ENCODE measurements around the gene INO80C.
"Not testable (repeated sequence)": the region's sequence is repeated elsewhere in the genome, so short reads cannot be mapped to it uniquely, and the experiment has no call there.

The INO80C gene

DNA sequence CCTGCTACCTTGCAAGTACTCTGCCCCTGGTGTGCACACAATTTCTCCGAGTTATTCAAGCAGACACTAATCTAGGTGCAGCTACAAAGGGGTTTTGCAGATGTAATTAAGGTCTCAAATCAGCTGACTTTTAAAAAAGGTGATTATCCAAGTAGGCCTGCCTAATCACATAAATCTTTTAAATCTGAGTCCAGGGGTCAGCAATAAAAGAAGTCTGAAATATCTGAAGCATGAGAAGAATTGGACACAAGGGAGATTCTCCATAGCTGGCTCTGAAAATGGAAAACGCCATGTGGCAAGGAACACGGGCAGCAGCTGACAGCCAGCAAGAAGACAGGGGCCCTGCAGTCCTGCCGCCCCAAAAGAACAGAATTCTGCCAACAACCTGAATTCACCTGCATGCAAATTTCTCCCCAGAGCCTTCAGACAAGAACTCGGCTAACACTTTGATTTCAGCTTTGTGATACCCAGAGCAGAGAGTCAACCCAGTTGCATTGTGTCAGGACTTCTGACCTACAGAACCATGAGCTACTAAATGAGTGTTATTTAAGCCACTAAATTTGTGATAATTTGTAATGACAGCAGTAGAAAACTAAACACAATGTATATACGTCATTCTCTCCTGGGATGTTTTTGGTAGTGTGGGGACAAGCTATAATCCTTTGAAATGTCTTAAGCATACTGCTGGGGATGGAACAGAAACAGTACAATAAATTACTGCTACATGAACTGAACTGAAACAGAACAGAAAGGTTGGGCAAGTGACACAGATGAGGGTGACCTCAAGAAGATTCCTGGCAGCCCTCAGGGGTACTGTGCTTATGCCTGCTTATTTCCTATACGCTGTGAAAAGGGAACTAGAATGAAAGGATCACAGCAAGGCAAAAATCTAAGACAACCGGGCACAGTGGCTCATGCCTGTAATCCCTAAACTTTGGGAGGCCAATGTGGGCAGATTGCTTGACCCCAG is 3.2 kb downstream of the INO80C start:
- no peak overlapping the region for H3K4me3 ChIP-seq (ENCODE audit: low read depth, low read length)
- TF ChIP-seq, protein P1, sequence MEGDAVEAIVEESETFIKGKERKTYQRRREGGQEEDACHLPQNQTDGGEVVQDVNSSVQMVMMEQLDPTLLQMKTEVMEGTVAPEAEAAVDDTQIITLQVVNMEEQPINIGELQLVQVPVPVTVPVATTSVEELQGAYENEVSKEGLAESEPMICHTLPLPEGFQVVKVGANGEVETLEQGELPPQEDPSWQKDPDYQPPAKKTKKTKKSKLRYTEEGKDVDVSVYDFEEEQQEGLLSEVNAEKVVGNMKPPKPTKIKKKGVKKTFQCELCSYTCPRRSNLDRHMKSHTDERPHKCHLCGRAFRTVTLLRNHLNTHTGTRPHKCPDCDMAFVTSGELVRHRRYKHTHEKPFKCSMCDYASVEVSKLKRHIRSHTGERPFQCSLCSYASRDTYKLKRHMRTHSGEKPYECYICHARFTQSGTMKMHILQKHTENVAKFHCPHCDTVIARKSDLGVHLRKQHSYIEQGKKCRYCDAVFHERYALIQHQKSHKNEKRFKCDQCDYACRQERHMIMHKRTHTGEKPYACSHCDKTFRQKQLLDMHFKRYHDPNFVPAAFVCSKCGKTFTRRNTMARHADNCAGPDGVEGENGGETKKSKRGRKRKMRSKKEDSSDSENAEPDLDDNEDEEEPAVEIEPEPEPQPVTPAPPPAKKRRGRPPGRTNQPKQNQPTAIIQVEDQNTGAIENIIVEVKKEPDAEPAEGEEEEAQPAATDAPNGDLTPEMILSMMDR (IDR thresholded peaks at IDR 0.05): no peak
- H2AFZ ChIP-seq: no peak overlapping the region
- H3K36me3 ChIP-seq (ENCODE audit: control insufficient read depth, insufficient read depth, low read length): no peaks in the 10 kb centered on the region
- no peaks in the 10 kb centered on the region for H3K27me3 ChIP-seq (ENCODE audit: control insufficient read depth, insufficient read depth, low read length)
- H3K27ac ChIP-seq: no peak overlapping the region
- H3K79me2 ChIP-seq: peaks cover 13% of the 10 kb centered on the region
- no peak overlapping the region for H3K4me2 ChIP-seq (ENCODE audit: low read length)
- H3K9me3 ChIP-seq (ENCODE audit: control insufficient read depth, low read length): no peaks in the 10 kb centered on the region
- H3K4me1 ChIP-seq: peaks cover 7% of the 10 kb centered on the region
- H3K9ac ChIP-seq: no peak overlapping the region

DNA sequence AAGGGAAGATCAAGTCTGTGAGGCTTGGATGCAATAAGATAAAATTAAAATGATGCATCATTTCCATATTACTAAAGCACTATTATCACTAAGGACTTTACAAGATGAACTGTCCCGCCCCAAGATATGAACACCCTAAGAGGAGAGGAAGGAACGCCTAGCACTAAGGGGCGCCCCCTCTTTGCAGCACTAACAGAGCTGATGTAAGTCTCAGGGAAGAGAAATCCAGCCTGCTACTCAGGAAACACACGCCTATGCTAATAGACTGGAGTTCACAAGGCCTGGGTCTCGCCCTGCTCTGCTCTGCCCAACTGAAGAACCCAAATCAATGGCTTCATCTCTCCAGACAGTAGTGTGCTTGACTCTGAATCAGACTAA is 6.1 kb downstream of the INO80C start:
- H3K9ac ChIP-seq: no peak overlapping the region
- H3K9me3 ChIP-seq (ENCODE audit: control insufficient read depth, low read length): no peaks in the 10 kb centered on the region
- no peaks in the 10 kb centered on the region for H3K36me3 ChIP-seq (ENCODE audit: control insufficient read depth, insufficient read depth, low read length)
- H3K27ac ChIP-seq: no peak overlapping the region
- H3K4me2 ChIP-seq (ENCODE audit: low read length): no peak overlapping the region
- H3K27me3 ChIP-seq (ENCODE audit: control insufficient read depth, insufficient read depth, low read length): no peaks in the 10 kb centered on the region
- H3K79me2 ChIP-seq: peaks cover 8% of the 10 kb centered on the region
- no peak overlapping the region for H3K4me3 ChIP-seq (ENCODE audit: low read depth, low read length)
- no peak overlapping the region for H2AFZ ChIP-seq
- peaks cover 4% of the 10 kb centered on the region for H3K4me1 ChIP-seq
- TF ChIP-seq, protein P1 (IDR thresholded peaks at IDR 0.05): no peak

DNA sequence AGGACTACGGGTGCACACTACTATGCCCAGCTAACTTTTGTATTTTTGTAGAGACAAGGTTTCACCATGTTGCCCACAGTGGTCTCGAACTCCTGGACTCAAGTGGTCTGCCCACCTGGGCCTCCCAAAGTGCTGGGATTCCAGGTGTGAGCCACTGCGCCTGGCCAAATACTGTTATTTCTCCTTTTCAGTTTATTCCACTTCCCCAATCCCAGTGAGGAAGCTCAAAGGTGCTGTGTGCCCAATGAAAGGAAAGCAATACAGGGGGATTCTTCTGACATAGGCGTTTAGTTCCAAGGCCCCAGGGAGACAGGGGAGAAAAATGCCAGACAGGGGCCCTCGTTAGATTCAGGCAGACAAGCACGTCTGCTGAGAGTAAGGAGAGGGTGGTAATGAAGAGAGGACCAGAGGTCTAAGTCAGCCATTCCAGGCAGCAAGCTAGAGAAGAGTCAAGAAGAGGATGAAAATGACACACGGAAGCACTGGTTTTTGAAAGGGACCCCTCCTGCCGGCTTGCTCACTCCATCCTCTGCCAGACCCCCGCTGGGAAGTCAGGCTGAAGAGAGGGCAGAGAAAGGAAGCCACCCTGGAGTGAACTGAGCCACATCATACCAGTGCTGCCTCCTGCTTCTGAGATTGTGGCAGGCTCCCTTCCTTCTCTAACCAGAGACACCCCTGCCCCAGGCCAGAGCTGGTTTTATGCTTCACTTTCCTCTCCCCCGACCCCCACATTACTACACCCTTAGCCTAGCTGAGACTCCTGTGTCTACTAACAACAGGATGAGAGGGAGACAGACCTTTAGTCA is 6.7 kb downstream of the INO80C start:
- no peak overlapping the region for H3K9ac ChIP-seq
- H3K4me1 ChIP-seq: no peaks in the 10 kb centered on the region
- H3K36me3 ChIP-seq (ENCODE audit: control insufficient read depth, insufficient read depth, low read length): no peaks in the 10 kb centered on the region
- no peak overlapping the region for H3K4me3 ChIP-seq (ENCODE audit: low read depth, low read length)
- no peaks in the 10 kb centered on the region for H3K27me3 ChIP-seq (ENCODE audit: control insufficient read depth, insufficient read depth, low read length)
- no peaks in the 10 kb centered on the region for H3K9me3 ChIP-seq (ENCODE audit: control insufficient read depth, low read length)
- TF ChIP-seq, protein P1 (IDR thresholded peaks at IDR 0.05): no peak
- no peak overlapping the region for H2AFZ ChIP-seq
- H3K4me2 ChIP-seq (ENCODE audit: low read length): no peak overlapping the region
- H3K79me2 ChIP-seq: peaks cover 2% of the 10 kb centered on the region
- no peak overlapping the region for H3K27ac ChIP-seq

DNA sequence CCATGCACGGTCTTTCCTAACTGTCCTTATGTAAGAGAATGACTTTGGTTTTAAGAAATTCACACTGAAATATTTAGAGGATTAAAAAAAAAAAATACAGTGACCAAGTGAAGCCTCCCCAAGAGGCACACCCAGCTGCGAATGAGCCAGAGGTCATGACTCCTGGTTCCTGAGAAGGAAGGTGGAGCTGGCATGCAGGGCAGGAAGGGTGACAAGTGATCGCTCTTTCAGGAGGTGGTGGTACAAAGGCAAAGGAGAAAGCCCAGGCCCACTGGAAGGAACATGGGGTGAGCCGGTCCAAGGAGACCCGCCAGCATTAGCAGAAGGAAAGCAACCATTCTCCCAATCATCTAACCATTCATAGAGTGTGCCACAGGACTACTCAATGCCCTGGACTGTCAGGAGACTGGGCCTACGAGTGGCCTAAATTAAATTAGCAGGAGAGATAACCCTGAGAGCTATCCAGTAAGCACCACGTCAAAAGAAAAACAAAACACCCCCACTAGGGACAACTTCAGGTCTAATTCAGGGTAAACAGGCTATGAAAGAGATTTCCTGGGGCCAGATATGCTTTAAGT is 7.8 kb downstream of the INO80C start:
- no peak overlapping the region for H2AFZ ChIP-seq
- H3K4me3 ChIP-seq (ENCODE audit: low read depth, low read length): no peak overlapping the region
- H3K27me3 ChIP-seq (ENCODE audit: control insufficient read depth, insufficient read depth, low read length): no peaks in the 10 kb centered on the region
- no peak overlapping the region for H3K9ac ChIP-seq
- no peaks in the 10 kb centered on the region for H3K9me3 ChIP-seq (ENCODE audit: control insufficient read depth, low read length)
- no peaks in the 10 kb centered on the region for H3K4me1 ChIP-seq
- peaks cover 2% of the 10 kb centered on the region for H3K79me2 ChIP-seq
- H3K27ac ChIP-seq: no peak overlapping the region
- TF ChIP-seq, protein P1 (IDR thresholded peaks at IDR 0.05): no peak
- no peaks in the 10 kb centered on the region for H3K36me3 ChIP-seq (ENCODE audit: control insufficient read depth, insufficient read depth, low read length)
- H3K4me2 ChIP-seq (ENCODE audit: low read length): no peak overlapping the region

DNA sequence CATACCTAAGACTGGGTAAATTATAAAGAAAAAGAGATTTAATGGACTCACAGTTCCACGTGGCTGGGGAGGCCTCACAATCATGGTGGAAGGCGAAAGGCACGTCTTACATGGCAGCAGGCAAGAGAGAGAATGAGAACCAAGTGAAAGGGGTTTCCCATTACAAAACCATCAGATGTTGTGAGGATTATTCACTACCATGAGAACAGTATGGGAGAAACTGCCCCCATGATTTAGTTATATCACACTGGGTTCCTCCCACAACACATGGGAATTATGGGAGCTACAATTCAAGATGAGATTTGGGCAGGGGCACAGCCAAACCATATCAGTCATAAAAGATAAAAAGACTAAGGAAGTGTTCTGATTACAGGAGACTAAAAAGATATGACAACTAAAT is 8.5 kb downstream of the INO80C start:
- not testable (repeated sequence) for H2AFZ ChIP-seq; H3K36me3 ChIP-seq (ENCODE audit: control insufficient read depth, insufficient read depth, low read length); H3K9me3 ChIP-seq (ENCODE audit: control insufficient read depth, low read length); H3K4me2 ChIP-seq (ENCODE audit: low read length); H3K79me2 ChIP-seq; H3K27me3 ChIP-seq (ENCODE audit: control insufficient read depth, insufficient read depth, low read length); H3K9ac ChIP-seq; H3K27ac ChIP-seq; H3K4me3 ChIP-seq (ENCODE audit: low read depth, low read length); H3K4me1 ChIP-seq

DNA sequence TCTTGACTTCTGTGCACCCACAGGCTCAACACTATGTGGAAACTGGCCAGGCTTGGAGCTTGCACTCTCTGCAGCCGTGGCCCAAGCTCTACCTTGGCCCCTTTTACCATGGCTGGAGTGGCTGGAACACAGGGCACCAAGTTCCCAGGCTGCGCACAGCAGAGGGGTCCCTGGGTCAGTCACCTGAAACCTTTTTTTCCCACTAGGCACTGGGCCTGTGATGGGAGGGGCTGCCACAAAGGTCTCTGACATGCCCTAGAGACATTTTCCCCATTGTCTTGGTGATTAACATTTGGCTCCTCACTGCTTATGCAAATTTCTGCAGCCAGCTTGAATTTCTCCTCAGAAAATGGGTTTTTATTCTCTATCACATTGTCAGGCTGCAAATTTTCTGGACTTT is 9.4 kb downstream of the INO80C start:
- H3K9ac ChIP-seq; H3K9me3 ChIP-seq (ENCODE audit: control insufficient read depth, low read length); H3K36me3 ChIP-seq (ENCODE audit: control insufficient read depth, insufficient read depth, low read length); H3K4me2 ChIP-seq (ENCODE audit: low read length); H3K4me3 ChIP-seq (ENCODE audit: low read depth, low read length); H3K79me2 ChIP-seq; H2AFZ ChIP-seq; H3K27ac ChIP-seq; H3K27me3 ChIP-seq (ENCODE audit: control insufficient read depth, insufficient read depth, low read length); H3K4me1 ChIP-seq: not testable (repeated sequence)

DNA sequence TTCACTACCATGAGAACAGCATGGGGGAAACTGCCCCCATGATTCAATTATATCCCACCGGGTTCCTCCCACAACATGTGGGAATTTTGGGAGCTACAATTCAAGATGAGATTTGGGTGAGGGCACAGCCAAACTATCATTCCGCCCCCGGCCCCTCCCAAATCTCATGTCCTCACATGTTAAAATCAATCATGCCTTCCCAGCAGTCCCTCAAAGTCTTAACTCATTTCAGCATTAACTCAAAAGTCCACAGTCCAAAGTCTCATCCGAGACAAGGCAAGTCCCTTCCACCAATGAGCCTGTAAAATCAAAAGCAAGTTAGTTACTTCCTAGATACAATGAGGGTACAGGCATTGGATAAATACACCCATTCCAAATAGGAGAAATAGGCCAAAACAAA is 10.2 kb downstream of the INO80C start:
- H3K4me2 ChIP-seq (ENCODE audit: low read length); H3K4me1 ChIP-seq; H3K27me3 ChIP-seq (ENCODE audit: control insufficient read depth, insufficient read depth, low read length); H3K79me2 ChIP-seq; H3K36me3 ChIP-seq (ENCODE audit: control insufficient read depth, insufficient read depth, low read length); H3K4me3 ChIP-seq (ENCODE audit: low read depth, low read length); H3K9ac ChIP-seq; H2AFZ ChIP-seq; H3K27ac ChIP-seq; H3K9me3 ChIP-seq (ENCODE audit: control insufficient read depth, low read length): not testable (repeated sequence)

Data from parathyroid adenoma (tissue), 2 donors.